Neural progenitor cell (in vitro differentiated cells): ENCODE measurements around the gene GJB2. TPM values are rescaled to one million over a fixed set of nuclear protein-coding genes. Genes with fewer than 3 reads are reported as not detected.

Experiments used
- DNase-seq: peaks from one replicate; pipeline ENCODE4 v3.0.0-alpha.2; 2016; ENCODE audit warnings: low spot score
- H2AFZ ChIP-seq: fragments of 200-600 bp; sonication (generic); replicated peaks from 2 replicates; pipeline ENCODE4 v1.6.1; 2016; ENCODE audit warnings: antibody characterized with exemption
- H3F3A ChIP-seq: fragments of 200-600 bp; sonication (generic); 2 replicates; pipeline ENCODE4 v1.6.1; 2016; ENCODE audit warnings: antibody characterized with exemption, low read depth
- H3K27ac ChIP-seq: fragments of 200-600 bp; sonication (generic); 2 replicates; pipeline ENCODE4 v1.5.1; 2016; ENCODE audit warnings: mild to moderate bottlenecking
- H3K27me3 ChIP-seq: fragments of 200-600 bp; sonication (generic); 2 replicates; pipeline ENCODE4 v1.6.1; 2016; ENCODE audit warnings: mild to moderate bottlenecking, moderate library complexity
- H3K36me3 ChIP-seq: fragments of 200-600 bp; sonication (generic); 2 replicates; pipeline ENCODE4 v1.5.1; 2016
- H3K4me1 ChIP-seq: fragments of 200-600 bp; sonication (generic); 2 replicates; pipeline ENCODE4 v1.6.1; 2016; ENCODE audit warnings: mixed run types
- H3K4me2 ChIP-seq: fragments of 200-600 bp; sonication (generic); 2 replicates; pipeline ENCODE4 v1.6.1; 2016
- H3K4me3 ChIP-seq: fragments of 200-600 bp; sonication (generic); 2 replicates; pipeline ENCODE4 v1.5.1; 2016
- H3K79me2 ChIP-seq: fragments of 200-600 bp; sonication (generic); 2 replicates; pipeline ENCODE4 v1.6.1; 2016; ENCODE audit warnings: low read depth
- H3K9ac ChIP-seq: fragments of 200-600 bp; sonication (generic); 2 replicates; pipeline ENCODE4 v1.6.1; 2016
- H3K9me3 ChIP-seq: fragments of 200-600 bp; sonication (generic); 2 replicates; pipeline ENCODE4 v1.5.1; 2016; ENCODE audit warnings: low read depth
- H4K20me1 ChIP-seq: fragments of 200-600 bp; sonication (generic); 2 replicates; pipeline ENCODE4 v1.6.1; 2016; ENCODE audit warnings: low read depth
- H3K27ac Mint-ChIP-seq: 3 replicates; pipeline ENCODE4 v1.8.0; 2021; ENCODE audit warnings: mixed read lengths
- H3K27me3 Mint-ChIP-seq: 2 replicates; pipeline ENCODE4 v1.8.0; 2022; ENCODE audit warnings: low read depth, mild to moderate bottlenecking, inconsistent platforms, moderate library complexity, mixed read lengths; ENCODE audit not compliant: insufficient read depth
- H3K36me3 Mint-ChIP-seq: 3 replicates; pipeline ENCODE4 v1.8.0; 2021; ENCODE audit warnings: mixed read lengths
- H3K4me1 Mint-ChIP-seq: 3 replicates; pipeline ENCODE4 v1.8.0; 2021; ENCODE audit warnings: mixed read lengths
- H3K4me3 Mint-ChIP-seq: 3 replicates; pipeline ENCODE4 v1.8.0; 2021; ENCODE audit warnings: mild to moderate bottlenecking, moderate library complexity, mixed read lengths
- H3K9me3 Mint-ChIP-seq: 3 replicates; pipeline ENCODE4 v1.8.0; 2020; ENCODE audit warnings: mixed read lengths
- EZH2 ChIP-seq: fragments of 200-600 bp; sonication (generic); IDR thresholded peaks from 2 replicates; pipeline ENCODE4 v1.6.1; 2017; ENCODE audit warnings: antibody characterized with exemption, mild to moderate bottlenecking, moderate library complexity
- EZH2phosphoT487 ChIP-seq: fragments of 200-600 bp; sonication (generic); IDR thresholded peaks from 2 replicates; pipeline ENCODE4 v1.6.1; 2017; ENCODE audit warnings: antibody characterized with exemption
- total RNA-seq: library from RNA; depleted of rRNA; stranded (reverse); fragments of >200 nt; gene quantifications from 2 replicates; pipeline ENCODE4 v1.2.3, GENCODE V29; 2015; ENCODE audit warnings: low replicate concordance
- TF ChIP-seq, protein P1 (sequence below): fragments of 200-600 bp; sonication (generic); IDR thresholded peaks from 2 replicates; pipeline ENCODE4 v1.5.1; 2017; ENCODE audit warnings: antibody characterized with exemption, mild to moderate bottlenecking

The GJB2 gene
- total RNA-seq, 1 donor from 2014 or later: not detected

DNA sequence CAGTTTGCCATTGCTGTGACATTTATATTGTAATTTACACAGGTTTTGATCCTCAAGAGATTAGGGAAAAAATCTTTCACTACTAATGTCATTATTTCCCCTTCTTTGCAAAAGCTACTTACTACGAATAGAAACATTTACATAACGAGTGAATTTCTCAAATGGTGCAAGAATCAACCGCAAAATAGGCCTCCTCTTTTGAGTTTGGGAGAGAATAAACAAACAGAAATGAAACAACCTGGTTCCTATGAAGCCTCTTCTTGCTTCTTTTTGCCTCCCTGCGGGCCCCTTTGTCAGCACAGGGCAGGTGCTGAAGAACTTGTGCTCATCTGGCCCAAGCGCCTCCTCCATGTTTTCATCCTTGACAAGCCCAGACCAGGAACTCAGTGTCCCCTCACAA, 21.8 kb downstream of the GJB2 start:
- H3K4me1 Mint-ChIP-seq: peaks cover 37% of the 10 kb centered on the region
- H3K27me3 Mint-ChIP-seq: peaks cover 7% of the 10 kb centered on the region
- Histone ChIP-seq H3K36me3 (no peaks in the 10 kb centered on the region), H4K20me1 (no peaks in the 10 kb centered on the region), H3K27ac (no peak overlapping the region), H3F3A (no peaks in the 10 kb centered on the region), H3K9me3 (no peaks in the 10 kb centered on the region), H3K4me3 (no peak overlapping the region), H3K4me1 (peaks cover 8% of the 10 kb centered on the region), H2AFZ (no peak overlapping the region), H3K27me3 (peaks cover 5% of the 10 kb centered on the region), H3K79me2 (no peaks in the 10 kb centered on the region), H3K4me2 (peak overlapping the region; percentile 1), H3K9ac (no peak overlapping the region)
- peaks cover 1% of the 10 kb centered on the region for H3K36me3 Mint-ChIP-seq
- no peak overlapping the region for H3K27ac Mint-ChIP-seq
- peaks cover 2% of the 10 kb centered on the region for H3K9me3 Mint-ChIP-seq
- DNase-seq: no peak
- TF ChIP-seq, protein P1, sequence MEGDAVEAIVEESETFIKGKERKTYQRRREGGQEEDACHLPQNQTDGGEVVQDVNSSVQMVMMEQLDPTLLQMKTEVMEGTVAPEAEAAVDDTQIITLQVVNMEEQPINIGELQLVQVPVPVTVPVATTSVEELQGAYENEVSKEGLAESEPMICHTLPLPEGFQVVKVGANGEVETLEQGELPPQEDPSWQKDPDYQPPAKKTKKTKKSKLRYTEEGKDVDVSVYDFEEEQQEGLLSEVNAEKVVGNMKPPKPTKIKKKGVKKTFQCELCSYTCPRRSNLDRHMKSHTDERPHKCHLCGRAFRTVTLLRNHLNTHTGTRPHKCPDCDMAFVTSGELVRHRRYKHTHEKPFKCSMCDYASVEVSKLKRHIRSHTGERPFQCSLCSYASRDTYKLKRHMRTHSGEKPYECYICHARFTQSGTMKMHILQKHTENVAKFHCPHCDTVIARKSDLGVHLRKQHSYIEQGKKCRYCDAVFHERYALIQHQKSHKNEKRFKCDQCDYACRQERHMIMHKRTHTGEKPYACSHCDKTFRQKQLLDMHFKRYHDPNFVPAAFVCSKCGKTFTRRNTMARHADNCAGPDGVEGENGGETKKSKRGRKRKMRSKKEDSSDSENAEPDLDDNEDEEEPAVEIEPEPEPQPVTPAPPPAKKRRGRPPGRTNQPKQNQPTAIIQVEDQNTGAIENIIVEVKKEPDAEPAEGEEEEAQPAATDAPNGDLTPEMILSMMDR: no peak
- TF ChIP-seq EZH2 (no peak), EZH2phosphoT487 (no peak)
- no peak overlapping the region for H3K4me3 Mint-ChIP-seq

DNA sequence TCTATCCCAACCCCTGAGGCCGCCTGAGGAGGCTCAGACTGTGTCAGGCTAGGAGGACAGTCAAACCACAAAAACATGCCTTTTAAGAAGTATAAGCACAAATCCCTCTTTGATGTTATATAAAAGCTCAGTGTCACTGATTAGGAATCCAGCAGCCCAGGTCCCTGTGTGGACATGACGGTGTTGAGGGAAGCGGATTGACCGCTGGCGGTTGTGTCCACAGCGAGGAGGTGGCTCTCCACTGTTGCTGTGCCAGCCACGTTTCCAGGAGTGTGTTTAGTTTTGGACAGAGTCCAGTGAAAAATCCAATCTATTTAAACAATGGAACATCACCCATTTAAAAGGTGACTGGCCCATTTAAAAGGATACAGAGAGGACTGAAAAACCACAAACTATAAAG, 24.3 kb downstream of the GJB2 start:
- no peak overlapping the region for H3K27ac Mint-ChIP-seq

DNA sequence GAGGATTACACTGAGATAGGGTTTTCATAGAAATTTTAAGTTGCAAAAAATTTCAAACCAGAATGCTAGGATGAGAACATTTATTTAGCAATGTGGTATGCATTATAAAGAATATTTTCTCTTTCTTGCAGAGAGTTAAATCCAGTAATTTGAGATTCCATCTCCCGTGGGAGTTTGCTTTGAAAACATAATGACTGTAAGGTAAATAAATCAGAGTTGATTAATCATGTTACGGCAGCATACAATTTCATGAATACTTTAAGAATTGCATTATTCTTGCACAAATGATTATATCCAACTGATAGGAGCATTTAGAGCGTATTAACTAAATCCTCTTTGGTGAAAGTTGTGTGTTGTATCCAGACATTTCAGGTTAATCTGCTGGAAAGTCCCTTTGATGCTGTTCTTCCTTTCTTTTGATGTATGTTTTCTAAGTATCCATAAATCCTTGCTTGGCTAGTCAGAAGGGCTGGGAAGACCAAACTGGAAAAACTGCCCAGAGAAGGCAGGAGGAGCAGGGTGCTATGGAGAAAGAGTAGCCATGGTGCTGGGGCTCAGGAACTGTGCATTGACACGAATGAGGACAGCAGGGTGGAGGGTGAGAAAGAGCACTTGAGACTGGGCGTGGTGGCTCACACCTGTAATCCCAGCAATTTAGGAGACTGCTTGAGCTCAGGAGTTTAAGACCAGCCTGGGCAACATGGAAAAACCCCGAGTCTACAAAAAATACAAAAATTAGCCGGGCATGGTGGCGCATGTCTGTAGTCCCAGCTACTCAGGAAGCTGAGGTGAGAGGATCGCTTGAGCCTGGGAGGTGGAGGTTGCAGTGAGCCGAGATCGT, 27.1 kb downstream of the GJB2 start:
- Mint-ChIP-seq H3K4me1 (peaks cover 11% of the 10 kb centered on the region), H3K27ac (no peak overlapping the region), H3K9me3 (peaks cover 2% of the 10 kb centered on the region), H3K36me3 (peaks cover 1% of the 10 kb centered on the region), H3K4me3 (peak overlapping the region; percentile 66), H3K27me3 (peaks cover 30% of the 10 kb centered on the region)
- Histone ChIP-seq H3K9me3 (no peaks in the 10 kb centered on the region), H3K27ac (no peak overlapping the region), H3K79me2 (no peaks in the 10 kb centered on the region), H3K4me3 (no peak overlapping the region), H3K9ac (no peak overlapping the region), H3K27me3 (peaks cover 37% of the 10 kb centered on the region), H4K20me1 (no peaks in the 10 kb centered on the region), H3F3A (peaks cover 19% of the 10 kb centered on the region), H3K36me3 (no peaks in the 10 kb centered on the region), H3K4me1 (peaks cover under 1% of the 10 kb centered on the region), H2AFZ (no peak overlapping the region), H3K4me2 (no peak overlapping the region)
- no peak for DNase-seq
- TF ChIP-seq EZH2phosphoT487: no peak
- TF ChIP-seq, protein P1: no peak
- no peak for TF ChIP-seq EZH2

More for the DNA sequence above, 24.3 kb downstream of the GJB2 start:
- Histone ChIP-seq H3K4me2 (no peak overlapping the region), H2AFZ (no peak overlapping the region), H3F3A (no peaks in the 10 kb centered on the region), H3K36me3 (no peaks in the 10 kb centered on the region), H3K4me3 (no peak overlapping the region), H3K27me3 (peaks cover 9% of the 10 kb centered on the region), H3K27ac (no peak overlapping the region), H4K20me1 (no peaks in the 10 kb centered on the region), H3K9me3 (no peaks in the 10 kb centered on the region), H3K79me2 (no peaks in the 10 kb centered on the region), H3K4me1 (peaks cover 8% of the 10 kb centered on the region), H3K9ac (no peak overlapping the region)
- Mint-ChIP-seq H3K36me3 (peaks cover 1% of the 10 kb centered on the region), H3K9me3 (peaks cover 2% of the 10 kb centered on the region), H3K4me3 (no peak overlapping the region), H3K4me1 (peaks cover 23% of the 10 kb centered on the region), H3K27me3 (peaks cover 19% of the 10 kb centered on the region)
- TF ChIP-seq, protein P1: no peak
- TF ChIP-seq EZH2phosphoT487: no peak
- TF ChIP-seq EZH2: no peak
- no peak for DNase-seq
